GM23338 (cell line): ENCODE measurements around the gene CERT1. TPM values are rescaled to one million over a fixed set of nuclear protein-coding genes. Genes with fewer than 3 reads are reported as not detected.
A peak's percentile ranks its signal among the peaks of the same experiment; 100 is the strongest.

Source experiments
- ATAC-seq: fragments of 200-7000 bp; cut with Tn5 transposase; 3 replicates; pipeline ENCODE4 v1.9.1; 2020
- DNase-seq: peaks from one replicate; pipeline ENCODE4 v3.0.0-alpha.2; 2015; ENCODE audit warnings: low spot score
- H2AFZ ChIP-seq: fragments of 200-600 bp; sonication (generic); 2 replicates; pipeline ENCODE4 v1.8.0; 2016; ENCODE audit warnings: antibody characterized with exemption, mild to moderate bottlenecking, moderate library complexity
- H3F3A ChIP-seq: fragments of 200-600 bp; sonication (generic); replicated peaks from 2 replicates; pipeline ENCODE4 v1.8.0; 2017; ENCODE audit warnings: antibody characterized with exemption, mixed run types, low read depth
- H3K27ac ChIP-seq: fragments of 200-600 bp; sonication (generic); 2 replicates; pipeline ENCODE4 v1.6.1; 2016; ENCODE audit warnings: low read depth
- H3K27me3 ChIP-seq: fragments of 200-600 bp; sonication (generic); 2 replicates; pipeline ENCODE4 v1.8.0; 2016; ENCODE audit warnings: mild to moderate bottlenecking, mixed run types, moderate library complexity; ENCODE audit not compliant: insufficient read depth
- H3K36me3 ChIP-seq: fragments of 200-600 bp; sonication (generic); 2 replicates; pipeline ENCODE4 v1.8.0; 2016; ENCODE audit warnings: mild to moderate bottlenecking; ENCODE audit not compliant: insufficient read depth
- H3K4me1 ChIP-seq: fragments of 200-600 bp; sonication (generic); 2 replicates; pipeline ENCODE4 v1.8.0; 2016; ENCODE audit warnings: mild to moderate bottlenecking, moderate library complexity; ENCODE audit not compliant: insufficient read depth
- H3K4me2 ChIP-seq: fragments of 200-600 bp; sonication (generic); 2 replicates; pipeline ENCODE4 v1.7.1; 2017; ENCODE audit warnings: mixed run types
- H3K4me3 ChIP-seq: fragments of 200-600 bp; sonication (generic); 2 replicates; pipeline ENCODE4 v1.6.1; 2016; ENCODE audit warnings: mixed run types
- H3K79me2 ChIP-seq: fragments of 200-600 bp; sonication (generic); replicated peaks from 2 replicates; pipeline ENCODE4 v1.8.0; 2017; ENCODE audit warnings: mild to moderate bottlenecking; ENCODE audit not compliant: insufficient read depth
- H3K9me2 ChIP-seq: fragments of 200-600 bp; sonication (generic); 2 replicates; pipeline ENCODE4 v1.8.0; 2017; ENCODE audit not compliant: insufficient read depth
- H4K20me1 ChIP-seq: fragments of 200-600 bp; sonication (generic); replicated peaks from 2 replicates; pipeline ENCODE4 v1.8.0; 2017; ENCODE audit warnings: mild to moderate bottlenecking; ENCODE audit not compliant: insufficient read depth
- H3K27ac Mint-ChIP-seq: 2 replicates; pipeline ENCODE4 v1.8.0; 2020; ENCODE audit warnings: inconsistent platforms, mild to moderate bottlenecking, moderate library complexity, mixed read lengths
- H3K27me3 Mint-ChIP-seq: 3 replicates; pipeline ENCODE4 v1.8.0; 2022; ENCODE audit warnings: low read depth, mild to moderate bottlenecking, moderate library complexity, mixed read lengths, inconsistent platforms; ENCODE audit not compliant: insufficient read depth, poor library complexity
- H3K36me3 Mint-ChIP-seq: 3 replicates; pipeline ENCODE4 v1.8.0; 2021; ENCODE audit warnings: low read depth, mild to moderate bottlenecking, inconsistent platforms, moderate library complexity, mixed read lengths
- H3K4me1 Mint-ChIP-seq: 3 replicates; pipeline ENCODE4 v1.8.0; 2020; ENCODE audit warnings: mild to moderate bottlenecking, inconsistent platforms, mixed read lengths
- H3K4me3 Mint-ChIP-seq: 3 replicates; pipeline ENCODE4 v1.8.0; 2021; ENCODE audit warnings: moderate library complexity, mild to moderate bottlenecking, inconsistent platforms, mixed read lengths
- H3K9me3 Mint-ChIP-seq: 3 replicates; pipeline ENCODE4 v1.8.0; 2020; ENCODE audit warnings: moderate library complexity, mild to moderate bottlenecking, inconsistent platforms, mixed read lengths
- CREB1 ChIP-seq: fragments of 250-450 bp; sonication (Bioruptor Pico); IDR thresholded peaks from 2 replicates; pipeline ENCODE4 v1.5.0; 2020; ENCODE audit warnings: low read depth, mild to moderate bottlenecking, moderate library complexity
- EZH2 ChIP-seq: fragments of 200-600 bp; sonication (generic); IDR thresholded peaks from one replicate; pipeline ENCODE4 v1.8.0; 2017; ENCODE audit warnings: antibody characterized with exemption, mild to moderate bottlenecking, low read depth; ENCODE audit not compliant: unreplicated experiment
- EZH2phosphoT487 ChIP-seq: fragments of 200-600 bp; sonication (generic); IDR thresholded peaks from one replicate; pipeline ENCODE4 v1.8.1; 2018; ENCODE audit warnings: antibody characterized with exemption; ENCODE audit not compliant: unreplicated experiment
- JUNB ChIP-seq: IDR thresholded peaks from one replicate; pipeline ENCODE4 v1.6.1; 2016; ENCODE audit warnings: antibody characterized with exemption; ENCODE audit not compliant: unreplicated experiment
- NANOG ChIP-seq: IDR thresholded peaks from 2 replicates; pipeline ENCODE4 v1.6.1; 2016; ENCODE audit warnings: antibody characterized with exemption, borderline replicate concordance
- POLR2AphosphoS5 ChIP-seq: IDR thresholded peaks from 2 replicates; pipeline ENCODE4 v1.6.1; 2016; ENCODE audit warnings: antibody characterized with exemption, low read depth
- STAT1 ChIP-seq: IDR thresholded peaks from one replicate; pipeline ENCODE4 v1.6.1; 2016; ENCODE audit warnings: antibody characterized with exemption; ENCODE audit not compliant: unreplicated experiment
- ZNF114 ChIP-seq: fragments of 250-450 bp; sonication (Bioruptor Pico); IDR thresholded peaks from 2 replicates; pipeline ENCODE4 v1.5.0; 2020; ENCODE audit warnings: mild to moderate bottlenecking, moderate library complexity
- ZNF331 ChIP-seq: fragments of 250-450 bp; sonication (Bioruptor Pico); IDR thresholded peaks from 2 replicates; pipeline ENCODE4 v1.5.0; 2020; ENCODE audit warnings: low read depth, mild to moderate bottlenecking, moderate library complexity
- polyA plus RNA-seq: library from polyadenylated mRNA; unstranded; fragments of >200 nt; fragmentation: Nextera tagmentation; extraction: Ambion mirVana; gene quantifications from 2 replicates; pipeline ENCODE4 v1.2.1, GENCODE V29; 2016
- total RNA-seq: library from RNA; depleted of rRNA; stranded (reverse); fragments of >200 nt; shearing (Covaris generic); gene quantifications from 2 replicates; pipeline ENCODE4 v1.2.3, GENCODE V29; 2014
- TF ChIP-seq, protein P1 (sequence below), 2 experiments: fragments of 200-600 bp in 1 of 2; sonication (generic) in 1 of 2; conservative IDR thresholded peaks; 2 replicates each; pipeline versions ENCODE4 v1.5.1 to v1.6.1; 2016 to 2017; ENCODE audit warnings: antibody characterized with exemption in 2 of 2, low read depth in 2 of 2, mild to moderate bottlenecking in 2 of 2, moderate library complexity in 1 of 2
- TF ChIP-seq, protein P2 (sequence below): IDR thresholded peaks from one replicate; pipeline ENCODE4 v1.6.1; 2018; ENCODE audit warnings: antibody characterized with exemption; ENCODE audit not compliant: unreplicated experiment
- TF ChIP-seq, protein P3 (sequence below): fragments of 250-450 bp; sonication (Bioruptor Pico); IDR thresholded peaks from 2 replicates; pipeline ENCODE4 v1.5.0; 2020; ENCODE audit warnings: mild to moderate bottlenecking, moderate library complexity
- TF ChIP-seq, protein P4 (sequence below): IDR thresholded peaks from 2 replicates; pipeline ENCODE4 v1.6.1; 2016; ENCODE audit warnings: antibody characterized with exemption

CERT1 gene
- total and polyA plus RNA-seq, 2 experiments from 2014 or later = 36.5 to 40.7 TPM

DNA sequence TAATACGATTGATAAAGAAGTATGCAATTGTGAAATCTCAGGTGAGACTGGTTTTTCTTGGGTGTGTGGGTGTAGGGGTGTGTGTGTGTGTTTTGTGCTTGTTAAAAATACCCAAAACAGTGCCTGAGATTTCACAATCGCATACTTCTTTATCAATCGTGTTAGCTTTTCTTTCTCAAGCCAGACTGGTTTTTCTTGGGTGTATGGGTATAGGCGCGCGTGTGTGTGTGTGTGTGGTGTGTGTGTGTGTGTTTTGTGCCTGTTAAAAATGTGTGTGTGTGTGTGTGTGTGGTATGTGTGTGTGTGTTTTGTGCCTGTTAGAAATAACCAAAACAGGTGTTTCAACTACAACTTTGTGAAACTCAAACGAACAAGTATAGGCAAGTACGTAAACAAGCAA, 53.7 kb downstream of the CERT1 start:
- peak overlapping the region; percentile 53; the same call in 1 of the 2 replicates for H3K27ac Mint-ChIP-seq
- no peaks in the 10 kb centered on the region for H4K20me1 ChIP-seq

More for the DNA sequence above, 53.7 kb downstream of the CERT1 start:
- no peaks in the 10 kb centered on the region for H3F3A ChIP-seq
- ATAC-seq (no peak), DNase-seq (no peak)
- Mint-ChIP-seq H3K4me1 (peaks cover 14% of the 10 kb centered on the region), H3K9me3 (peaks cover 2% of the 10 kb centered on the region; the same call in 1 of the 3 replicates), H3K27me3 (peaks cover 2% of the 10 kb centered on the region), H3K36me3 (peaks cover 7% of the 10 kb centered on the region; the same call in 2 of the 3 replicates), H3K4me3 (no peak overlapping the region)
- no peak overlapping the region for H3K27ac ChIP-seq
- H3K4me3 ChIP-seq = no peak overlapping the region
- H3K4me2 ChIP-seq = no peak overlapping the region
- TF ChIP-seq NANOG (no peak), CREB1 (CRISPR knock-in tag) (no peak), POLR2AphosphoS5 (no peak), ZNF331 (CRISPR knock-in tag) (no peak), EZH2phosphoT487 (no peak), ZNF114 (CRISPR knock-in tag) (no peak), EZH2 (no peak), JUNB (no peak), STAT1 (no peak)
- TF ChIP-seq, protein P1, sequence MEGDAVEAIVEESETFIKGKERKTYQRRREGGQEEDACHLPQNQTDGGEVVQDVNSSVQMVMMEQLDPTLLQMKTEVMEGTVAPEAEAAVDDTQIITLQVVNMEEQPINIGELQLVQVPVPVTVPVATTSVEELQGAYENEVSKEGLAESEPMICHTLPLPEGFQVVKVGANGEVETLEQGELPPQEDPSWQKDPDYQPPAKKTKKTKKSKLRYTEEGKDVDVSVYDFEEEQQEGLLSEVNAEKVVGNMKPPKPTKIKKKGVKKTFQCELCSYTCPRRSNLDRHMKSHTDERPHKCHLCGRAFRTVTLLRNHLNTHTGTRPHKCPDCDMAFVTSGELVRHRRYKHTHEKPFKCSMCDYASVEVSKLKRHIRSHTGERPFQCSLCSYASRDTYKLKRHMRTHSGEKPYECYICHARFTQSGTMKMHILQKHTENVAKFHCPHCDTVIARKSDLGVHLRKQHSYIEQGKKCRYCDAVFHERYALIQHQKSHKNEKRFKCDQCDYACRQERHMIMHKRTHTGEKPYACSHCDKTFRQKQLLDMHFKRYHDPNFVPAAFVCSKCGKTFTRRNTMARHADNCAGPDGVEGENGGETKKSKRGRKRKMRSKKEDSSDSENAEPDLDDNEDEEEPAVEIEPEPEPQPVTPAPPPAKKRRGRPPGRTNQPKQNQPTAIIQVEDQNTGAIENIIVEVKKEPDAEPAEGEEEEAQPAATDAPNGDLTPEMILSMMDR (conservative IDR thresholded peaks at IDR 0.05; ENCODE audit: low read depth in 2 of 2) = no peak
- TF ChIP-seq, protein P2, sequence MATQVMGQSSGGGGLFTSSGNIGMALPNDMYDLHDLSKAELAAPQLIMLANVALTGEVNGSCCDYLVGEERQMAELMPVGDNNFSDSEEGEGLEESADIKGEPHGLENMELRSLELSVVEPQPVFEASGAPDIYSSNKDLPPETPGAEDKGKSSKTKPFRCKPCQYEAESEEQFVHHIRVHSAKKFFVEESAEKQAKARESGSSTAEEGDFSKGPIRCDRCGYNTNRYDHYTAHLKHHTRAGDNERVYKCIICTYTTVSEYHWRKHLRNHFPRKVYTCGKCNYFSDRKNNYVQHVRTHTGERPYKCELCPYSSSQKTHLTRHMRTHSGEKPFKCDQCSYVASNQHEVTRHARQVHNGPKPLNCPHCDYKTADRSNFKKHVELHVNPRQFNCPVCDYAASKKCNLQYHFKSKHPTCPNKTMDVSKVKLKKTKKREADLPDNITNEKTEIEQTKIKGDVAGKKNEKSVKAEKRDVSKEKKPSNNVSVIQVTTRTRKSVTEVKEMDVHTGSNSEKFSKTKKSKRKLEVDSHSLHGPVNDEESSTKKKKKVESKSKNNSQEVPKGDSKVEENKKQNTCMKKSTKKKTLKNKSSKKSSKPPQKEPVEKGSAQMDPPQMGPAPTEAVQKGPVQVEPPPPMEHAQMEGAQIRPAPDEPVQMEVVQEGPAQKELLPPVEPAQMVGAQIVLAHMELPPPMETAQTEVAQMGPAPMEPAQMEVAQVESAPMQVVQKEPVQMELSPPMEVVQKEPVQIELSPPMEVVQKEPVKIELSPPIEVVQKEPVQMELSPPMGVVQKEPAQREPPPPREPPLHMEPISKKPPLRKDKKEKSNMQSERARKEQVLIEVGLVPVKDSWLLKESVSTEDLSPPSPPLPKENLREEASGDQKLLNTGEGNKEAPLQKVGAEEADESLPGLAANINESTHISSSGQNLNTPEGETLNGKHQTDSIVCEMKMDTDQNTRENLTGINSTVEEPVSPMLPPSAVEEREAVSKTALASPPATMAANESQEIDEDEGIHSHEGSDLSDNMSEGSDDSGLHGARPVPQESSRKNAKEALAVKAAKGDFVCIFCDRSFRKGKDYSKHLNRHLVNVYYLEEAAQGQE = no peak
- TF ChIP-seq, protein P3, sequence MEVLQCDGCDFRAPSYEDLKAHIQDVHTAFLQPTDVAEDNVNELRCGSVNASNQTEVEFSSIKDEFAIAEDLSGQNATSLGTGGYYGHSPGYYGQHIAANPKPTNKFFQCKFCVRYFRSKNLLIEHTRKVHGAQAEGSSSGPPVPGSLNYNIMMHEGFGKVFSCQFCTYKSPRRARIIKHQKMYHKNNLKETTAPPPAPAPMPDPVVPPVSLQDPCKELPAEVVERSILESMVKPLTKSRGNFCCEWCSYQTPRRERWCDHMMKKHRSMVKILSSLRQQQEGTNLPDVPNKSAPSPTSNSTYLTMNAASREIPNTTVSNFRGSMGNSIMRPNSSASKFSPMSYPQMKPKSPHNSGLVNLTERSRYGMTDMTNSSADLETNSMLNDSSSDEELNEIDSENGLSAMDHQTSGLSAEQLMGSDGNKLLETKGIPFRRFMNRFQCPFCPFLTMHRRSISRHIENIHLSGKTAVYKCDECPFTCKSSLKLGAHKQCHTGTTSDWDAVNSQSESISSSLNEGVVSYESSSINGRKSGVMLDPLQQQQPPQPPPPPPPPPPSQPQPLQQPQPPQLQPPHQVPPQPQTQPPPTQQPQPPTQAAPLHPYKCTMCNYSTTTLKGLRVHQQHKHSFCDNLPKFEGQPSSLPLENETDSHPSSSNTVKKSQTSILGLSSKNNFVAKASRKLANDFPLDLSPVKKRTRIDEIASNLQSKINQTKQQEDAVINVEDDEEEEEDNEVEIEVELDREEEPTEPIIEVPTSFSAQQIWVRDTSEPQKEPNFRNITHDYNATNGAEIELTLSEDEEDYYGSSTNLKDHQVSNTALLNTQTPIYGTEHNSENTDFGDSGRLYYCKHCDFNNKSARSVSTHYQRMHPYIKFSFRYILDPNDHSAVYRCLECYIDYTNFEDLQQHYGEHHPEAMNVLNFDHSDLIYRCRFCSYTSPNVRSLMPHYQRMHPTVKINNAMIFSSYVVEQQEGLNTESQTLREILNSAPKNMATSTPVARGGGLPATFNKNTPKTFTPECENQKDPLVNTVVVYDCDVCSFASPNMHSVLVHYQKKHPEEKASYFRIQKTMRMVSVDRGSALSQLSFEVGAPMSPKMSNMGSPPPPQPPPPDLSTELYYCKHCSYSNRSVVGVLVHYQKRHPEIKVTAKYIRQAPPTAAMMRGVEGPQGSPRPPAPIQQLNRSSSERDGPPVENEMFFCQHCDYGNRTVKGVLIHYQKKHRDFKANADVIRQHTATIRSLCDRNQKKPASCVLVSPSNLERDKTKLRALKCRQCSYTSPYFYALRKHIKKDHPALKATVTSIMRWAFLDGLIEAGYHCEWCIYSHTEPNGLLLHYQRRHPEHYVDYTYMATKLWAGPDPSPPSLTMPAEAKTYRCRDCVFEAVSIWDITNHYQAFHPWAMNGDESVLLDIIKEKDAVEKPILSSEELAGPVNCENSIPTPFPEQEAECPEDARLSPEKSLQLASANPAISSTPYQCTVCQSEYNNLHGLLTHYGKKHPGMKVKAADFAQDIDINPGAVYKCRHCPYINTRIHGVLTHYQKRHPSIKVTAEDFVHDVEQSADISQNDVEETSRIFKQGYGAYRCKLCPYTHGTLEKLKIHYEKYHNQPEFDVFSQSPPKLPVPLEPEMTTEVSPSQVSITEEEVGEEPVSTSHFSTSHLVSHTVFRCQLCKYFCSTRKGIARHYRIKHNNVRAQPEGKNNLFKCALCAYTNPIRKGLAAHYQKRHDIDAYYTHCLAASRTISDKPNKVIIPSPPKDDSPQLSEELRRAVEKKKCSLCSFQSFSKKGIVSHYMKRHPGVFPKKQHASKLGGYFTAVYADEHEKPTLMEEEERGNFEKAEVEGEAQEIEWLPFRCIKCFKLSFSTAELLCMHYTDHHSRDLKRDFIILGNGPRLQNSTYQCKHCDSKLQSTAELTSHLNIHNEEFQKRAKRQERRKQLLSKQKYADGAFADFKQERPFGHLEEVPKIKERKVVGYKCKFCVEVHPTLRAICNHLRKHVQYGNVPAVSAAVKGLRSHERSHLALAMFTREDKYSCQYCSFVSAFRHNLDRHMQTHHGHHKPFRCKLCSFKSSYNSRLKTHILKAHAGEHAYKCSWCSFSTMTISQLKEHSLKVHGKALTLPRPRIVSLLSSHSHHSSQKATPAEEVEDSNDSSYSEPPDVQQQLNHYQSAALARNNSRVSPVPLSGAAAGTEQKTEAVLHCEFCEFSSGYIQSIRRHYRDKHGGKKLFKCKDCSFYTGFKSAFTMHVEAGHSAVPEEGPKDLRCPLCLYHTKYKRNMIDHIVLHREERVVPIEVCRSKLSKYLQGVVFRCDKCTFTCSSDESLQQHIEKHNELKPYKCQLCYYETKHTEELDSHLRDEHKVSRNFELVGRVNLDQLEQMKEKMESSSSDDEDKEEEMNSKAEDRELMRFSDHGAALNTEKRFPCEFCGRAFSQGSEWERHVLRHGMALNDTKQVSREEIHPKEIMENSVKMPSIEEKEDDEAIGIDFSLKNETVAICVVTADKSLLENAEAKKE (CRISPR knock-in tag) = no peak
- TF ChIP-seq, protein P4, sequence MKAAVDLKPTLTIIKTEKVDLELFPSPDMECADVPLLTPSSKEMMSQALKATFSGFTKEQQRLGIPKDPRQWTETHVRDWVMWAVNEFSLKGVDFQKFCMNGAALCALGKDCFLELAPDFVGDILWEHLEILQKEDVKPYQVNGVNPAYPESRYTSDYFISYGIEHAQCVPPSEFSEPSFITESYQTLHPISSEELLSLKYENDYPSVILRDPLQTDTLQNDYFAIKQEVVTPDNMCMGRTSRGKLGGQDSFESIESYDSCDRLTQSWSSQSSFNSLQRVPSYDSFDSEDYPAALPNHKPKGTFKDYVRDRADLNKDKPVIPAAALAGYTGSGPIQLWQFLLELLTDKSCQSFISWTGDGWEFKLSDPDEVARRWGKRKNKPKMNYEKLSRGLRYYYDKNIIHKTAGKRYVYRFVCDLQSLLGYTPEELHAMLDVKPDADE = no peak
- H3K9me2 ChIP-seq = no peaks in the 10 kb centered on the region
- peaks cover 12% of the 10 kb centered on the region for H3K4me1 ChIP-seq
- H3K79me2 ChIP-seq = peaks cover 26% of the 10 kb centered on the region
- no peaks in the 10 kb centered on the region for H3K36me3 ChIP-seq
- H3K27me3 ChIP-seq = no peaks in the 10 kb centered on the region
- H2AFZ ChIP-seq = no peak overlapping the region
